ENCODE measurements around the gene DGKD.
A peak's percentile ranks its signal among the peaks of the same experiment; 100 is the strongest.

The DGKD gene

GRCh38 chr2:233433794-233434193, 79.5 kb downstream of the DGKD start:
- DNase-seq, result no peak

GRCh38 chr2:233434666-233435330, 80.5 kb downstream of the DGKD start:
- no peak for DNase-seq

- no peak for DNase-seq
Measured at GRCh38 chr2:233435436-233436190, 81.3 kb downstream of the DGKD start.

- no peak for DNase-seq
Measured at GRCh38 chr2:233436191-233436581, 81.9 kb downstream of the DGKD start.

- DNase-seq, result no peak
Measured at GRCh38 chr2:233436691-233437438, 82.6 kb downstream of the DGKD start.

GRCh38 chr2:233437439-233437955, 83.2 kb downstream of the DGKD start:
- DNase-seq, result no peak

- DNase-seq, result no peak
Measured at GRCh38 chr2:233438573-233439147, 84.4 kb downstream of the DGKD start.

- DNase-seq, result no peak
Measured at GRCh38 chr2:233439191-233439590, 84.9 kb downstream of the DGKD start.

- DNase-seq, result no peak
Measured at GRCh38 chr2:233440314-233440713, 86.0 kb downstream of the DGKD start.

GRCh38 chr2:233440714-233441113, 86.4 kb downstream of the DGKD start:
- DNase-seq, result no peak

- DNase-seq, result no peak
Measured at GRCh38 chr2:233441161-233442027, 87.1 kb downstream of the DGKD start.

GRCh38 chr2:233442028-233442310, 87.7 kb downstream of the DGKD start:
- no peak for DNase-seq

- peak; percentile 27 for DNase-seq
Measured at GRCh38 chr2:233443511-233444183, 89.4 kb downstream of the DGKD start.

GRCh38 chr2:233444501-233444900, 90.2 kb downstream of the DGKD start:
- no peak for DNase-seq

- no peak for DNase-seq
Measured at GRCh38 chr2:233445152-233445830, 91.0 kb downstream of the DGKD start.

- DNase-seq, result no peak
Measured at GRCh38 chr2:233446121-233446520, 91.8 kb downstream of the DGKD start.

- DNase-seq, result no peak
Measured at GRCh38 chr2:233446606-233447305, 92.5 kb downstream of the DGKD start.

GRCh38 chr2:233447506-233448219, 93.4 kb downstream of the DGKD start:
- DNase-seq, result no peak

GRCh38 chr2:233448220-233448559, 93.9 kb downstream of the DGKD start:
- DNase-seq, result no peak

GRCh38 chr2:233448575-233448974, 94.3 kb downstream of the DGKD start:
- DNase-seq, result no peak
